ENCODE data around the gene INPP5F.

GRCh38 chr10:119747940-119748339 is 22.1 kb downstream of the INPP5F start:
- TF ChIP-seq EZH2phosphoT487 (IDR thresholded peaks at IDR 0.05; ENCODE audit: insufficient read depth, low read depth) (no peak), EZH2 (IDR thresholded peaks at IDR 0.05; ENCODE audit: insufficient read depth, poor library complexity, severe bottlenecking) (no peak)
